WTC11 (cell line): ENCODE data around the gene MAML3. TPM values are rescaled to one million over a fixed set of nuclear protein-coding genes. Genes with fewer than 3 reads are reported as not detected.

Experiments
- ATAC-seq: fragments of 200-7000 bp; cut with Tn5 transposase; 2 replicates; pipeline ENCODE4 v1.10.0; 2021; ENCODE audit warnings: mild to moderate bottlenecking, moderate library complexity
- CTCF ChIA-PET: fragments of 300-600 bp; sonication (Branson Sonifier 250); formaldehyde crosslinking; loops from one replicate; lab custom pipeline; 2021; ENCODE audit warnings: antibody characterized with exemption; lab: Charles Lee
- POLR2A ChIA-PET: fragments of 350-600 bp; sonication (Branson Sonifier 250); formaldehyde crosslinking; loops from one replicate; lab custom pipeline; 2021; ENCODE audit warnings: antibody characterized with exemption; lab: Charles Lee
- DNase-seq: peaks from one replicate; pipeline ENCODE4 v3.0.0; 2021; ENCODE audit warnings: low spot score
- H3K27ac Mint-ChIP-seq: 2 replicates; pipeline ENCODE4 v1.8.0; 2021; ENCODE audit warnings: mixed read lengths
- H3K27me3 Mint-ChIP-seq: 2 replicates; pipeline ENCODE4 v1.8.0; 2021; ENCODE audit warnings: low read depth, mild to moderate bottlenecking, moderate library complexity, mixed read lengths
- H3K36me3 Mint-ChIP-seq: 2 replicates; pipeline ENCODE4 v1.8.0; 2021; ENCODE audit warnings: mixed read lengths
- H3K4me1 Mint-ChIP-seq: 2 replicates; pipeline ENCODE4 v1.8.0; 2022; ENCODE audit warnings: mixed read lengths
- H3K4me3 Mint-ChIP-seq: 2 replicates; pipeline ENCODE4 v1.8.0; 2021; ENCODE audit warnings: mild to moderate bottlenecking, moderate library complexity, mixed read lengths
- H3K9me3 Mint-ChIP-seq: 2 replicates; pipeline ENCODE4 v1.8.0; 2021; ENCODE audit warnings: mixed read lengths
- AFF4 ChIP-seq: sonication (generic); formaldehyde crosslinking; IDR thresholded peaks from 2 replicates; pipeline ENCODE4 v1.8.1; 2023; ENCODE audit warnings: mild to moderate bottlenecking, missing genetic modification reagents, borderline replicate concordance
- E2F5 ChIP-seq: sonication (generic); formaldehyde crosslinking; IDR thresholded peaks from 2 replicates; pipeline ENCODE4 v1.8.1; 2022; ENCODE audit warnings: mild to moderate bottlenecking, moderate library complexity, missing genetic modification reagents
- ELF4 ChIP-seq: sonication (generic); formaldehyde crosslinking; IDR thresholded peaks from 2 replicates; pipeline ENCODE4 v1.8.1; 2022; ENCODE audit warnings: low read depth, mild to moderate bottlenecking, moderate library complexity, missing genetic modification reagents
- MYBL2 ChIP-seq: sonication (generic); formaldehyde crosslinking; IDR thresholded peaks from 2 replicates; pipeline ENCODE4 v1.8.1; 2023; ENCODE audit warnings: mild to moderate bottlenecking, moderate library complexity, missing genetic modification reagents
- NFATC4 ChIP-seq: fragments of 250-450 bp; sonication (Bioruptor Pico); IDR thresholded peaks from 2 replicates; pipeline ENCODE4 v1.9.0; 2021; ENCODE audit warnings: mild to moderate bottlenecking
- RORB ChIP-seq: fragments of 250-450 bp; sonication (Bioruptor Pico); IDR thresholded peaks from 2 replicates; pipeline ENCODE4 v1.9.0; 2021; ENCODE audit warnings: mild to moderate bottlenecking
- SMAD3 ChIP-seq: sonication (generic); formaldehyde crosslinking; IDR thresholded peaks from 2 replicates; pipeline ENCODE4 v1.8.0; 2022; ENCODE audit warnings: missing genetic modification reagents, mild to moderate bottlenecking, borderline replicate concordance
- TP53 ChIP-seq: sonication (generic); formaldehyde crosslinking; IDR thresholded peaks from 2 replicates; pipeline ENCODE4 v1.8.1; 2023; ENCODE audit warnings: mild to moderate bottlenecking, missing genetic modification reagents
- USF1 ChIP-seq: sonication (generic); formaldehyde crosslinking; IDR thresholded peaks from 2 replicates; pipeline ENCODE4 v1.8.0; 2022; ENCODE audit warnings: mild to moderate bottlenecking, missing genetic modification reagents
- ZBTB21 ChIP-seq: sonication (generic); formaldehyde crosslinking; IDR thresholded peaks from 2 replicates; pipeline ENCODE4 v1.8.1; 2023; ENCODE audit warnings: mild to moderate bottlenecking, missing genetic modification reagents, borderline replicate concordance
- ZNF121 ChIP-seq: sonication (generic); formaldehyde crosslinking; IDR thresholded peaks from 2 replicates; pipeline ENCODE4 v1.8.0; 2023; ENCODE audit warnings: missing genetic modification reagents
- ZNF232 ChIP-seq: sonication (generic); formaldehyde crosslinking; IDR thresholded peaks from 2 replicates; pipeline ENCODE4 v1.8.0; 2022; ENCODE audit warnings: mild to moderate bottlenecking, missing genetic modification reagents
- ZNF671 ChIP-seq: fragments of 250-450 bp; sonication (Bioruptor Pico); IDR thresholded peaks from 2 replicates; pipeline ENCODE4 v1.8.0; 2021; ENCODE audit warnings: mild to moderate bottlenecking
- total RNA-seq: library from RNA; stranded (reverse); gene quantifications from 3 replicates; pipeline ENCODE4 v1.2.3, GENCODE V29; 2021
- TF ChIP-seq, protein P1 (sequence below): fragments of 250-450 bp; sonication (Bioruptor Pico); IDR thresholded peaks from 2 replicates; pipeline ENCODE4 v1.9.0; 2021; ENCODE audit warnings: mild to moderate bottlenecking, borderline replicate concordance
- TF ChIP-seq, protein P2 (sequence below): sonication (generic); formaldehyde crosslinking; IDR thresholded peaks from 2 replicates; pipeline ENCODE4 v1.8.0; 2022; ENCODE audit warnings: mild to moderate bottlenecking, missing genetic modification reagents
- TF ChIP-seq, protein P3 (sequence below): sonication (generic); formaldehyde crosslinking; IDR thresholded peaks from 2 replicates; pipeline ENCODE4 v1.8.1; 2022; ENCODE audit warnings: missing genetic modification reagents, borderline replicate concordance

Gene MAML3
- total RNA-seq, 1 experiment from 2014 or later: 7.4 TPM

DNA sequence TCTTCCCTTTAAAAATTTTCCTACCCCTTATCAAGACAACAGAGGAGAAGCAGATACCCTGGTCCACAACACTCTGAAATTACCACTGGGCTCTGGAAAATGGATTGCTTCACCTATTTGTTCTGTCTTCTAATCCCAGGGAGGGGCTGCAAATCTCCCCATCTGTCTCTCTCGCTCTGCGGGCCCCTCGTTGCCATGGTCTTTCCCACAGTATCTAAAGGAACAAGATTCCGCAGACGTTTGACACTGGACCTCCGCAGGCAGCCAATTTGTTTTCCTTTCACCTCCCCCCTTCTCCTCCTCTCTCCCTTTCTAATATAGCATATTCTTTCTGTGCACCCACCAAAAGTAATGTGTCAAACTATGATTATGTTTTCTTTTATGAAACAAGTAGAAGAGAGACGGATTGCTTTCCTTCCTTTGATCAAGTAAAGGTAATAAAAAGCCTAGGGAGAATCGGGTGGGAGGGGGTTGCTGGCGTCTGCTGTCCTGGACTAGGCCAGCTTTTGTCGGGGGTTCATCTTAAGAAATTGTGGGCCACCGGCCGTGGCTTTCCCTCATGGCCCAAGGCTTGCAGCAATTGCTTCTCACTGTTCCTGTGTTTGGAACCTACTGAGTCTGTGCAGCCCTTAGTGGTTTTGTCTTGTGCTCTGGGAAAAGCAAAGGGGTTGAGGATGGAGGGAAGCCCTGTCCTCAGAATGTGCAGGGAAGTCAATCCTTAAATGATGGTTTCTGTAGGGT lies 407.4 kb downstream of the MAML3 start:
- H3K4me1 Mint-ChIP-seq: peaks cover 26% of the 10 kb centered on the region
- CTCF ChIA-PET: no interaction called here

More for the DNA sequence above, 407.4 kb downstream of the MAML3 start:
- TF ChIP-seq ELF4 (CRISPR knock-in tag) (no peak), E2F5 (no peak), MYBL2 (CRISPR knock-in tag) (no peak), ZNF671 (CRISPR knock-in tag) (no peak), NFATC4 (no peak), ZNF232 (no peak), AFF4 (CRISPR knock-in tag) (no peak), ZNF121 (no peak), RORB (CRISPR knock-in tag) (no peak), SMAD3 (CRISPR knock-in tag) (no peak), USF1 (CRISPR knock-in tag) (no peak), TP53 (CRISPR knock-in tag) (no peak), ZBTB21 (no peak)
- TF ChIP-seq, protein P1, sequence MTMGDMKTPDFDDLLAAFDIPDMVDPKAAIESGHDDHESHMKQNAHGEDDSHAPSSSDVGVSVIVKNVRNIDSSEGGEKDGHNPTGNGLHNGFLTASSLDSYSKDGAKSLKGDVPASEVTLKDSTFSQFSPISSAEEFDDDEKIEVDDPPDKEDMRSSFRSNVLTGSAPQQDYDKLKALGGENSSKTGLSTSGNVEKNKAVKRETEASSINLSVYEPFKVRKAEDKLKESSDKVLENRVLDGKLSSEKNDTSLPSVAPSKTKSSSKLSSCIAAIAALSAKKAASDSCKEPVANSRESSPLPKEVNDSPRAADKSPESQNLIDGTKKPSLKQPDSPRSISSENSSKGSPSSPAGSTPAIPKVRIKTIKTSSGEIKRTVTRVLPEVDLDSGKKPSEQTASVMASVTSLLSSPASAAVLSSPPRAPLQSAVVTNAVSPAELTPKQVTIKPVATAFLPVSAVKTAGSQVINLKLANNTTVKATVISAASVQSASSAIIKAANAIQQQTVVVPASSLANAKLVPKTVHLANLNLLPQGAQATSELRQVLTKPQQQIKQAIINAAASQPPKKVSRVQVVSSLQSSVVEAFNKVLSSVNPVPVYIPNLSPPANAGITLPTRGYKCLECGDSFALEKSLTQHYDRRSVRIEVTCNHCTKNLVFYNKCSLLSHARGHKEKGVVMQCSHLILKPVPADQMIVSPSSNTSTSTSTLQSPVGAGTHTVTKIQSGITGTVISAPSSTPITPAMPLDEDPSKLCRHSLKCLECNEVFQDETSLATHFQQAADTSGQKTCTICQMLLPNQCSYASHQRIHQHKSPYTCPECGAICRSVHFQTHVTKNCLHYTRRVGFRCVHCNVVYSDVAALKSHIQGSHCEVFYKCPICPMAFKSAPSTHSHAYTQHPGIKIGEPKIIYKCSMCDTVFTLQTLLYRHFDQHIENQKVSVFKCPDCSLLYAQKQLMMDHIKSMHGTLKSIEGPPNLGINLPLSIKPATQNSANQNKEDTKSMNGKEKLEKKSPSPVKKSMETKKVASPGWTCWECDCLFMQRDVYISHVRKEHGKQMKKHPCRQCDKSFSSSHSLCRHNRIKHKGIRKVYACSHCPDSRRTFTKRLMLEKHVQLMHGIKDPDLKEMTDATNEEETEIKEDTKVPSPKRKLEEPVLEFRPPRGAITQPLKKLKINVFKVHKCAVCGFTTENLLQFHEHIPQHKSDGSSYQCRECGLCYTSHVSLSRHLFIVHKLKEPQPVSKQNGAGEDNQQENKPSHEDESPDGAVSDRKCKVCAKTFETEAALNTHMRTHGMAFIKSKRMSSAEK: no peak
- TF ChIP-seq, protein P2, sequence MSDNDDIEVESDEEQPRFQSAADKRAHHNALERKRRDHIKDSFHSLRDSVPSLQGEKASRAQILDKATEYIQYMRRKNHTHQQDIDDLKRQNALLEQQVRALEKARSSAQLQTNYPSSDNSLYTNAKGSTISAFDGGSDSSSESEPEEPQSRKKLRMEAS (CRISPR knock-in tag): no peak
- TF ChIP-seq, protein P3, sequence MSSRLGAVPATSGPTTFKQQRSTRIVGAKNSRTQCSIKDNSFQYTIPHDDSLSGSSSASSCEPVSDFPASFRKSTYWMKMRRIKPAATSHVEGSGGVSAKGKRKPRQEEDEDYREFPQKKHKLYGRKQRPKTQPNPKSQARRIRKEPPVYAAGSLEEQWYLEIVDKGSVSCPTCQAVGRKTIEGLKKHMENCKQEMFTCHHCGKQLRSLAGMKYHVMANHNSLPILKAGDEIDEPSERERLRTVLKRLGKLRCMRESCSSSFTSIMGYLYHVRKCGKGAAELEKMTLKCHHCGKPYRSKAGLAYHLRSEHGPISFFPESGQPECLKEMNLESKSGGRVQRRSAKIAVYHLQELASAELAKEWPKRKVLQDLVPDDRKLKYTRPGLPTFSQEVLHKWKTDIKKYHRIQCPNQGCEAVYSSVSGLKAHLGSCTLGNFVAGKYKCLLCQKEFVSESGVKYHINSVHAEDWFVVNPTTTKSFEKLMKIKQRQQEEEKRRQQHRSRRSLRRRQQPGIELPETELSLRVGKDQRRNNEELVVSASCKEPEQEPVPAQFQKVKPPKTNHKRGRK: no peak
- no peaks in the 10 kb centered on the region for H3K9me3 Mint-ChIP-seq
- H3K4me3 Mint-ChIP-seq: no peak overlapping the region
- no peaks in the 10 kb centered on the region for H3K36me3 Mint-ChIP-seq
- H3K27ac Mint-ChIP-seq: peak overlapping the region; percentile 31; the same call in 1 of the 2 replicates
- ATAC-seq (peak; percentile 59), DNase-seq (no peak)
- POLR2A ChIA-PET: no interaction called here
- no peaks in the 10 kb centered on the region for H3K27me3 Mint-ChIP-seq
